ENCODE results near the gene SLC38A5.

Gene SLC38A5

GRCh38 chrX:48475774-48476577 lies 5.9 kb upstream of the SLC38A5 start, which contains the start of gene FTSJ1:
FTSJ1 (plus strand) TSS chrX:48476199; CDS start chrX:48478048, 1,849 bp downstream.
- peak; percentile 73 for DNase-seq (ENCODE audit: low read depth, low spot score)
- peak within 1 kb of the TSS; percentile 92 for H3K27ac ChIP-seq
- peaks cover under 1% of the 10 kb centered on the region; the same call in 1 of the 2 replicates for H3K36me3 ChIP-seq (ENCODE audit: insufficient read depth, low read length)
- TF ChIP-seq POLR2AphosphoS5 (IDR thresholded peaks at IDR 0.05; ENCODE audit: borderline replicate concordance, low read depth, low read length) (peak; percentile 68; the same call in 1 of the 2 replicates), FOXP2 (optimal IDR thresholded peaks at IDR 0.05; ENCODE audit: control extremely low read depth, extremely low read length, insufficient read depth) (no peak)
- no peaks in the 10 kb centered on the region for H3K9me3 ChIP-seq (ENCODE audit: low read depth, low read length)
- peak within 1 kb of the TSS; percentile 89 for H3K4me3 ChIP-seq
- peak within 1 kb of the TSS; percentile 91 for H3K9ac ChIP-seq (ENCODE audit: insufficient read length)

DNA sequence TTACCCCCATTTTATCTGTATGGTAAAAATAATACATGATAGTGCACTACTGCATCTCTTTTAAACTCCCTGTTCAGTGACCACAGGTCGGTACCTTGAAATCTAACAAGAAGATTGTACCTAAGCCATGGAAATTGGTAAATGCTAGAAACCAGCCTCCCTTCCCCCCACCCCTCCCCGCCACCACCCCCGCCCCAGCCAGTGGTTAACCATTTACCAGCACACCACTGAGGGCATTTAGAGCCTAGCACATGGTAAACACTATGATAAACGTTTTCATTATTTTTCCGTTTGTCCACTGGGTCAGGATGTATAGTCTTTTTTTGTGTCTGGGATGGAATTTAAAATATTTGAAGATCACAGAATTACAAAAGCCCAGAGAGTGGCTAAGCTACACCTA lies 5.2 kb upstream of the SLC38A5 start:
- Histone ChIP-seq H3K4me3 (peak overlapping the region; percentile 89), H3K27ac (peak overlapping the region; percentile 92; the same call in 1 of the 2 replicates), H3K9ac (ENCODE audit: insufficient read length) (peak overlapping the region; percentile 91), H3K36me3 (ENCODE audit: insufficient read depth, low read length) (no peaks in the 10 kb centered on the region; the same call in 1 of the 2 replicates), H3K9me3 (ENCODE audit: low read depth, low read length) (no peaks in the 10 kb centered on the region)
- no peak for TF ChIP-seq FOXP2 (optimal IDR thresholded peaks at IDR 0.05; ENCODE audit: control extremely low read depth, extremely low read length, insufficient read depth)
- no peak for TF ChIP-seq EZH2 (IDR thresholded peaks at IDR 0.05)
- no peak for TF ChIP-seq POLR2AphosphoS5 (IDR thresholded peaks at IDR 0.05; ENCODE audit: borderline replicate concordance, low read depth, low read length)
- no peak for DNase-seq (ENCODE audit: low read depth, low spot score)

GRCh38 chrX:48474581-48474980 lies 4.5 kb upstream of the SLC38A5 start:
- TF ChIP-seq EZH2 (IDR thresholded peaks at IDR 0.05) (no peak), FOXP2 (optimal IDR thresholded peaks at IDR 0.05; ENCODE audit: control extremely low read depth, extremely low read length, insufficient read depth) (no peak), POLR2AphosphoS5 (IDR thresholded peaks at IDR 0.05; ENCODE audit: borderline replicate concordance, low read depth, low read length) (no peak)
- no peaks in the 10 kb centered on the region for H3K36me3 ChIP-seq (ENCODE audit: insufficient read depth, low read length)
- peak overlapping the region; percentile 89 for H3K4me3 ChIP-seq
- H3K27ac ChIP-seq: peak overlapping the region; percentile 92; the same call in 1 of the 2 replicates
- no peak for DNase-seq (ENCODE audit: low read depth, low spot score)
- H3K9ac ChIP-seq (ENCODE audit: insufficient read length): no peak overlapping the region
- no peaks in the 10 kb centered on the region for H3K9me3 ChIP-seq (ENCODE audit: low read depth, low read length)

GRCh38 chrX:48474127-48474526 lies 4.1 kb upstream of the SLC38A5 start:
- Histone ChIP-seq H3K4me3 (peak overlapping the region; percentile 24), H3K9ac (ENCODE audit: insufficient read length) (no peak overlapping the region), H3K9me3 (ENCODE audit: low read depth, low read length) (no peaks in the 10 kb centered on the region), H3K36me3 (ENCODE audit: insufficient read depth, low read length) (no peaks in the 10 kb centered on the region), H3K27ac (peak overlapping the region; percentile 92)
- DNase-seq (ENCODE audit: low read depth, low spot score): no peak
- TF ChIP-seq POLR2AphosphoS5 (IDR thresholded peaks at IDR 0.05; ENCODE audit: borderline replicate concordance, low read depth, low read length): no peak
- no peak for TF ChIP-seq FOXP2 (optimal IDR thresholded peaks at IDR 0.05; ENCODE audit: control extremely low read depth, extremely low read length, insufficient read depth)

DNA sequence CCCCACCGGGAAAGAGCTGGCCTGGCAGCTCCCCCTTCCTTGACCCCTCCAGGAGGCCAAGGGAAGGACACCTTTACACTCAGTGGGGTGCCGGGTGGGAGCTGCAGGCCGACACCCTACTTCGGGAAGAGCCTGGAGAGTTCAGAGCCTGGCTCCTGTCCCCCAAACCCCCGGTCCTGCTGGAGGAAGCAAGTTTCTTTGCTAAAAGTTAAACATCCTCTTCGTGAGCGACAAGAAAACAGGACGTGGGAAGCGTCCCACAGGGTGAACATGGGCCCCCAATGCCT lies 3.6 kb upstream of the SLC38A5 start:
- H3K9me3 ChIP-seq (ENCODE audit: low read depth, low read length): no peaks in the 10 kb centered on the region

GRCh38 chrX:48472851-48473703 lies 3.0 kb upstream of the SLC38A5 start:
- H3K27ac ChIP-seq: peak overlapping the region; percentile 92
- H3K36me3 ChIP-seq (ENCODE audit: insufficient read depth, low read length): no peaks in the 10 kb centered on the region
- peak overlapping the region; percentile 16 for H3K9ac ChIP-seq (ENCODE audit: insufficient read length)
- DNase-seq (ENCODE audit: low read depth, low spot score): no peak
- TF ChIP-seq POLR2AphosphoS5 (IDR thresholded peaks at IDR 0.05; ENCODE audit: borderline replicate concordance, low read depth, low read length) (no peak), EZH2 (IDR thresholded peaks at IDR 0.05) (no peak), FOXP2 (optimal IDR thresholded peaks at IDR 0.05; ENCODE audit: control extremely low read depth, extremely low read length, insufficient read depth) (no peak)
- no peaks in the 10 kb centered on the region for H3K9me3 ChIP-seq (ENCODE audit: low read depth, low read length)
- peak overlapping the region; percentile 24; the same call in 1 of the 2 replicates for H3K4me3 ChIP-seq

More for the DNA sequence above, 3.6 kb upstream of the SLC38A5 start:
- Histone ChIP-seq H3K27ac (peak overlapping the region; percentile 92), H3K9ac (ENCODE audit: insufficient read length) (no peak overlapping the region), H3K4me3 (peak overlapping the region; percentile 24; the same call in 1 of the 2 replicates), H3K36me3 (ENCODE audit: insufficient read depth, low read length) (no peaks in the 10 kb centered on the region)
- TF ChIP-seq FOXP2 (optimal IDR thresholded peaks at IDR 0.05; ENCODE audit: control extremely low read depth, extremely low read length, insufficient read depth): no peak
- no peak for TF ChIP-seq POLR2AphosphoS5 (IDR thresholded peaks at IDR 0.05; ENCODE audit: borderline replicate concordance, low read depth, low read length)
- TF ChIP-seq EZH2 (IDR thresholded peaks at IDR 0.05): no peak
- DNase-seq (ENCODE audit: low read depth, low spot score): no peak

GRCh38 chrX:48472225-48472624 lies 2.2 kb upstream of the SLC38A5 start:
- Histone ChIP-seq H3K9ac (ENCODE audit: insufficient read length) (no peak overlapping the region), H3K27ac (peak overlapping the region; percentile 92), H3K4me3 (no peak overlapping the region), H3K36me3 (ENCODE audit: insufficient read depth, low read length) (no peaks in the 10 kb centered on the region), H3K9me3 (ENCODE audit: low read depth, low read length) (no peaks in the 10 kb centered on the region)
- TF ChIP-seq FOXP2 (optimal IDR thresholded peaks at IDR 0.05; ENCODE audit: control extremely low read depth, extremely low read length, insufficient read depth) (no peak), EZH2 (IDR thresholded peaks at IDR 0.05) (no peak), POLR2AphosphoS5 (IDR thresholded peaks at IDR 0.05; ENCODE audit: borderline replicate concordance, low read depth, low read length) (no peak)
- DNase-seq (ENCODE audit: low read depth, low spot score): no peak

DNA sequence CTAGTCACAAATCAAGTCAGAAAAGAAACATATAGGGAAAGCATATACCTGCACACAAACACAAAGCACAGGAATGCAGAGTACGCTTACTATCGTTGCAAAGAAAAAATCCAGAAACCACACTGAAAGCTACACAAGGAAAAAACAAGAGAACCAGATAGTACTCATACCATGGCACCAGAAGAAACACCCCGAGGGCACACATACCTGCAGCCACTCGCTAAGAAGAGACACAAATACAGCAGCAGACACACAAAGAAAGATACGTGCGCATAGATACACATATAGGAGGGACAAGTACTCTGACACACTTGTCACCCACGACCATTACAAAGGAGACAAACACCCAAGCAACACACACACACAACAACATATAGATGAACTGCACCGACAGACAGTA lies 1.4 kb upstream of the SLC38A5 start:
- no peak overlapping the region for H3K9ac ChIP-seq (ENCODE audit: insufficient read length)

More for the DNA sequence above, 1.4 kb upstream of the SLC38A5 start:
- H3K4me3 ChIP-seq: no peak overlapping the region
- H3K27ac ChIP-seq: peak overlapping the region; percentile 46
- no peak for TF ChIP-seq EZH2 (IDR thresholded peaks at IDR 0.05)
- no peak for TF ChIP-seq POLR2AphosphoS5 (IDR thresholded peaks at IDR 0.05; ENCODE audit: borderline replicate concordance, low read depth, low read length)
- no peak for TF ChIP-seq FOXP2 (optimal IDR thresholded peaks at IDR 0.05; ENCODE audit: control extremely low read depth, extremely low read length, insufficient read depth)
- H3K36me3 ChIP-seq (ENCODE audit: insufficient read depth, low read length): peaks cover under 1% of the 10 kb centered on the region; the same call in 1 of the 2 replicates
- no peak for DNase-seq (ENCODE audit: low read depth, low spot score)
- H3K9me3 ChIP-seq (ENCODE audit: low read depth, low read length): no peaks in the 10 kb centered on the region

Measured in SK-N-MC (cell line).